HG03135 (cell line): ENCODE data around the gene ARSD.
"Not testable (repeated sequence)": the region's sequence is repeated elsewhere in the genome, so short reads cannot be mapped to it uniquely, and the experiment has no call there.

ENCODE experiments used
- ATAC-seq: cut with Tn5 transposase; IDR thresholded peaks from one replicate; pipeline ENCODE4 v1.9.1; 2021; ENCODE audit warnings: mild to moderate bottlenecking, moderate library complexity; ENCODE audit not compliant: unreplicated experiment

Gene ARSD

GRCh38 chrX:2894885-2895292 is 34.2 kb downstream of the ARSD start:
- ATAC-seq = no peak

GRCh38 chrX:2892816-2893215 is 36.3 kb downstream of the ARSD start:
- ATAC-seq = no peak

- ATAC-seq = not testable (repeated sequence)
Measured at GRCh38 chrX:2890536-2891460, 38.3 kb downstream of the ARSD start.

- ATAC-seq = not testable (repeated sequence)
Measured at GRCh38 chrX:2889706-2890490, 39.2 kb downstream of the ARSD start.

GRCh38 chrX:2889045-2889605 is 40.0 kb downstream of the ARSD start:
- ATAC-seq = no peak

- ATAC-seq = no peak
Measured at GRCh38 chrX:2888309-2888708, 40.8 kb downstream of the ARSD start.

- ATAC-seq = no peak
Measured at GRCh38 chrX:2883770-2884169, 45.4 kb downstream of the ARSD start.

GRCh38 chrX:2879670-2880069 is 49.5 kb downstream of the ARSD start:
- no peak for ATAC-seq

GRCh38 chrX:2878563-2878962 is 50.6 kb downstream of the ARSD start:
- no peak for ATAC-seq

GRCh38 chrX:2875798-2876399 is 53.2 kb downstream of the ARSD start:
- no peak for ATAC-seq

GRCh38 chrX:2875136-2875481 is 54.0 kb downstream of the ARSD start:
- no peak for ATAC-seq

- ATAC-seq = no peak
Measured at GRCh38 chrX:2874222-2875135, 54.7 kb downstream of the ARSD start.

GRCh38 chrX:2872671-2873277 is 56.4 kb downstream of the ARSD start:
- no peak for ATAC-seq

- ATAC-seq = no peak
Measured at GRCh38 chrX:2871831-2872230, 57.3 kb downstream of the ARSD start.

- ATAC-seq = no peak
Measured at GRCh38 chrX:2870650-2871049, 58.5 kb downstream of the ARSD start.

GRCh38 chrX:2867206-2867605 is 61.9 kb downstream of the ARSD start:
- no peak for ATAC-seq

- no peak for ATAC-seq
Measured at GRCh38 chrX:2863646-2864045, 65.5 kb downstream of the ARSD start.

- no peak for ATAC-seq
Measured at GRCh38 chrX:2862404-2862803, 66.7 kb downstream of the ARSD start.

GRCh38 chrX:2859197-2859797 is 69.8 kb downstream of the ARSD start:
- no peak for ATAC-seq
